OCI-LY3 (cell line): Measurements from ENCODE around the gene TPO.

Experiments
- CTCF ChIP-seq: fragments of 200-600, 300-600 bp; sonication (generic); IDR thresholded peaks from 2 replicates; pipeline ENCODE4 v1.5.1; 2014; ENCODE audit warnings: antibody characterized with exemption, low read length, low read depth
- EZH2phosphoT487 ChIP-seq: fragments of 200-600 bp; shearing (Covaris generic); IDR thresholded peaks from 2 replicates; pipeline ENCODE4 v1.6.1; 2018; ENCODE audit warnings: antibody characterized with exemption, mixed run types, low read depth

GRCh38 chr2:1577846-1578245, 164.6 kb downstream of the TPO start:
- TF ChIP-seq CTCF, result no peak
- no peak for TF ChIP-seq EZH2phosphoT487
